ENCODE measurements around the gene TRNT1. TPM values are rescaled to one million over a fixed set of nuclear protein-coding genes. Genes with fewer than 3 reads are reported as not detected.

Gene TRNT1
- total and polyA plus RNA-seq, 2 of the 8 experiments (the other 6 are each of a cell fraction or from before 2014, with no cell fraction given): 7.2 to 33.1 TPM

- TF ChIP-seq ASH2L (IDR thresholded peaks at IDR 0.05; ENCODE audit: low read length): no peak
- TF ChIP-seq JUN (IDR thresholded peaks at IDR 0.05; ENCODE audit: low read depth, low read length): no peak
- TF ChIP-seq CTBP2 (IDR thresholded peaks at IDR 0.05; ENCODE audit: borderline replicate concordance, insufficient read depth, insufficient read length, low read length): no peak
- TF ChIP-seq GABPA (IDR thresholded peaks at IDR 0.05; ENCODE audit: borderline replicate concordance, insufficient read depth, low read length): no peak
- no peak for TF ChIP-seq SUZ12 (IDR thresholded peaks at IDR 0.05; ENCODE audit: low read length)
Observed at GRCh38 chr3:3117651-3118050, 9.1 kb upstream of the TRNT1 start (continued).
